ENCODE results near the gene LHFPL5.
A peak's percentile ranks its signal among the peaks of the same experiment; 100 is the strongest.

LHFPL5 gene

GRCh38 chr6:35804996-35805736 lies at the start of gene LHFPL5:
TSS of gene LHFPL5 (plus strand) at chr6:35805352. CDS start at chr6:35805671, 319 bp downstream.
- peak; percentile 58 for DNase-seq

- DNase-seq = no peak
These were observed 47.6 kb upstream of the LHFPL5 start for GRCh38 chr6:35757456-35758123.

- no peak for DNase-seq
These were observed 45.7 kb upstream of the LHFPL5 start for GRCh38 chr6:35759426-35759825.

- DNase-seq = no peak
These were observed 39.4 kb upstream of the LHFPL5 start for GRCh38 chr6:35765739-35766138.

- DNase-seq = no peak
These were observed 35.9 kb upstream of the LHFPL5 start for GRCh38 chr6:35769211-35769610.

- no peak for DNase-seq
These were observed 33.9 kb upstream of the LHFPL5 start for GRCh38 chr6:35771343-35771627.

- no peak for DNase-seq
These were observed 30.9 kb upstream of the LHFPL5 start for GRCh38 chr6:35774116-35774794.

GRCh38 chr6:35775031-35775430 lies 30.1 kb upstream of the LHFPL5 start:
- DNase-seq = no peak

GRCh38 chr6:35776364-35777215 lies 28.6 kb upstream of the LHFPL5 start, which contains the start of gene CLPSL2:
TSS of gene CLPSL2 (plus strand) at chr6:35776598. CDS start at chr6:35776619, 21 bp downstream.
- no peak for DNase-seq

- DNase-seq = no peak
These were observed 27.6 kb upstream of the LHFPL5 start for GRCh38 chr6:35777356-35778102.

GRCh38 chr6:35778437-35778836 lies 26.7 kb upstream of the LHFPL5 start:
- DNase-seq = no peak

- DNase-seq = no peak
These were observed 24.4 kb upstream of the LHFPL5 start, which contains the start of gene CLPSL1 for GRCh38 chr6:35780719-35781118. TSS of gene CLPSL1 (plus strand) at chr6:35781019. CDS start at chr6:35781111, 92 bp downstream.

GRCh38 chr6:35781290-35781689 lies 23.9 kb upstream of the LHFPL5 start:
- no peak for DNase-seq

- no peak for DNase-seq
These were observed 22.7 kb upstream of the LHFPL5 start for GRCh38 chr6:35782424-35782823.

GRCh38 chr6:35784200-35784599 lies 21.0 kb upstream of the LHFPL5 start:
- no peak for DNase-seq

- no peak for DNase-seq
These were observed 18.9 kb upstream of the LHFPL5 start for GRCh38 chr6:35786272-35786671.

- no peak for DNase-seq
These were observed 18.3 kb upstream of the LHFPL5 start for GRCh38 chr6:35786810-35787209.

- no peak for DNase-seq
These were observed 17.6 kb upstream of the LHFPL5 start for GRCh38 chr6:35787266-35788218.

- DNase-seq = no peak
These were observed 16.6 kb upstream of the LHFPL5 start for GRCh38 chr6:35788423-35788982.

GRCh38 chr6:35790683-35791082 lies 14.5 kb upstream of the LHFPL5 start:
- DNase-seq = no peak
